Astrocyte (in vitro differentiated cells and primary cell): Measurements from ENCODE around the gene CCDC60. TPM values are rescaled to one million over a fixed set of nuclear protein-coding genes. Genes with fewer than 3 reads are reported as not detected.

Experiments
- DNase-seq: peaks from one replicate; pipeline ENCODE4 v3.0.0-alpha.2; 2010; ENCODE audit warnings: low read depth
- FAIRE-seq: peaks from 2 replicates; lab custom pipeline; 2011; peaks lifted over from hg19 to GRCh38; lab: Jason Lieb, UNC
- H2AFZ ChIP-seq: 2 replicates; pipeline ENCODE4 v1.6.0; 2012; ENCODE audit warnings: low read depth, low read length, inconsistent platforms
- H3K27ac ChIP-seq: 2 replicates; pipeline ENCODE4 v1.5.1; 2011; ENCODE audit warnings: low read depth, low read length, inconsistent platforms
- H3K27me3 ChIP-seq: 2 replicates; pipeline ENCODE4 v1.6.0; 2011; ENCODE audit warnings: low read length, inconsistent platforms; ENCODE audit not compliant: insufficient read depth
- H3K36me3 ChIP-seq: 2 replicates; pipeline ENCODE4 v1.5.1; 2011; ENCODE audit warnings: low read length, inconsistent platforms; ENCODE audit not compliant: insufficient read depth
- H3K4me1 ChIP-seq: 2 replicates; pipeline ENCODE4 v1.5.1; 2011; ENCODE audit warnings: low read length, inconsistent platforms; ENCODE audit not compliant: insufficient read depth
- H3K4me2 ChIP-seq: 2 replicates; pipeline ENCODE4 v1.6.0; 2012; ENCODE audit warnings: low read length, inconsistent platforms
- H3K4me3 ChIP-seq: 2 replicates; pipeline ENCODE4 v1.5.1; 2011; ENCODE audit warnings: low read depth, mild to moderate bottlenecking, low read length, inconsistent platforms; ENCODE audit not compliant: insufficient read depth
- H3K79me2 ChIP-seq: 2 replicates; pipeline ENCODE4 v1.6.0; 2012; ENCODE audit warnings: mild to moderate bottlenecking, low read length, inconsistent platforms; ENCODE audit not compliant: insufficient read depth
- H3K9ac ChIP-seq: 2 replicates; pipeline ENCODE4 v1.6.0; 2012; ENCODE audit warnings: mild to moderate bottlenecking, low read length, inconsistent platforms
- H3K9me3 ChIP-seq: 2 replicates; pipeline ENCODE4 v1.5.1; 2012; ENCODE audit warnings: low read depth, mild to moderate bottlenecking, low read length, inconsistent platforms; ENCODE audit not compliant: insufficient read depth
- H4K20me1 ChIP-seq: 2 replicates; pipeline ENCODE4 v1.6.0; 2012; ENCODE audit warnings: low read length, inconsistent platforms; ENCODE audit not compliant: insufficient read depth
- H3K27ac Mint-ChIP-seq: one replicate; pipeline ENCODE4 v1.8.0; 2021; ENCODE audit warnings: mild to moderate bottlenecking, mixed read lengths; ENCODE audit not compliant: unreplicated experiment
- H3K27me3 Mint-ChIP-seq: one replicate; pipeline ENCODE4 v1.8.0; 2021; ENCODE audit warnings: low read depth, mixed read lengths; ENCODE audit not compliant: unreplicated experiment
- H3K36me3 Mint-ChIP-seq: one replicate; pipeline ENCODE4 v1.8.0; 2021; ENCODE audit warnings: low read depth, mixed read lengths; ENCODE audit not compliant: unreplicated experiment
- H3K4me1 Mint-ChIP-seq: one replicate; pipeline ENCODE4 v1.8.0; 2021; ENCODE audit warnings: low read depth, mixed read lengths; ENCODE audit not compliant: unreplicated experiment
- H3K4me3 Mint-ChIP-seq: one replicate; pipeline ENCODE4 v1.8.0; 2021; ENCODE audit warnings: mild to moderate bottlenecking, moderate library complexity, mixed read lengths; ENCODE audit not compliant: unreplicated experiment
- H3K9me3 Mint-ChIP-seq: one replicate; pipeline ENCODE4 v1.8.0; 2021; ENCODE audit warnings: mild to moderate bottlenecking, mixed read lengths; ENCODE audit not compliant: unreplicated experiment
- CTCF ChIP-seq: IDR thresholded peaks from 2 replicates; pipeline ENCODE4 v1.5.1; 2011; ENCODE audit warnings: low read depth, mild to moderate bottlenecking, inconsistent platforms, low read length, moderate library complexity; ENCODE audit not compliant: insufficient read depth
- EZH2 ChIP-seq: IDR thresholded peaks from 2 replicates; pipeline ENCODE4 v1.6.1; 2012; ENCODE audit warnings: mild to moderate bottlenecking, low read length, inconsistent platforms; ENCODE audit not compliant: insufficient read depth
- total RNA-seq: library from RNA; stranded (reverse); gene quantifications from 2 replicates; pipeline ENCODE4 v1.2.1, GENCODE V29; 2021

The CCDC60 gene
- total RNA-seq, 1 donor from 2014 or later: 1.7 TPM

GRCh38 chr12:119565404-119565803 is 230.9 kb downstream of the CCDC60 start:
- DNase-seq (no peak), FAIRE-seq (no peak)
- Histone ChIP-seq H3K9me3 (no peaks in the 10 kb centered on the region), H4K20me1 (no peaks in the 10 kb centered on the region), H3K4me1 (no peaks in the 10 kb centered on the region), H3K79me2 (no peaks in the 10 kb centered on the region), H3K27me3 (no peaks in the 10 kb centered on the region), H3K27ac (no peak overlapping the region), H2AFZ (no peak overlapping the region), H3K9ac (no peak overlapping the region), H3K36me3 (no peaks in the 10 kb centered on the region), H3K4me3 (no peak overlapping the region), H3K4me2 (no peak overlapping the region)
- Mint-ChIP-seq H3K27ac (no peak overlapping the region), H3K9me3 (no peaks in the 10 kb centered on the region), H3K27me3 (peaks cover 4% of the 10 kb centered on the region), H3K36me3 (no peaks in the 10 kb centered on the region), H3K4me3 (no peak overlapping the region), H3K4me1 (no peaks in the 10 kb centered on the region)
- TF ChIP-seq EZH2: no peak
- TF ChIP-seq CTCF: no peak

DNA sequence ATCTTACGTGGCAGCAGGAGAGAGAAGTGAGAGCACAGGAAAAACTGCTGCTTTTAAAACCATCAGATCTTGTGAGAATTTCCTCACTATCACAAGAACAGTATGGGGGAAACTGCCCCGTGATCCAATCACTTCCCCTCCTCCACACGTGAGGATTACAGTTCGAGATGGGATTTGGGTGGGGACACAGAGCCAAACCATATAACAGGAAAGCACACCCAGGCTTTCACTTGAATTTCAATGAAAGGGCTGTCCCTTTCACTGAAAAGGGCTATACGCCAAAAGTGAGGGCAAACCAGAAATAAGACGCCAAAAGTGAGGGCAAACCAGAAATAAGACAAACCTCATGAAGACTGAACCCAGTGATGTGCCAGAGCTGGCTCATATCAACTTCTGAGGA is 236.2 kb downstream of the CCDC60 start:
- Mint-ChIP-seq H3K27me3 (peaks cover 3% of the 10 kb centered on the region), H3K36me3 (no peaks in the 10 kb centered on the region), H3K4me1 (no peaks in the 10 kb centered on the region), H3K9me3 (no peaks in the 10 kb centered on the region), H3K27ac (no peak overlapping the region), H3K4me3 (no peak overlapping the region)
- Histone ChIP-seq H3K4me3 (no peak overlapping the region), H3K36me3 (no peaks in the 10 kb centered on the region), H3K79me2 (no peaks in the 10 kb centered on the region), H4K20me1 (no peaks in the 10 kb centered on the region), H3K4me1 (no peaks in the 10 kb centered on the region), H3K27me3 (no peaks in the 10 kb centered on the region), H3K9ac (no peak overlapping the region), H3K4me2 (no peak overlapping the region), H2AFZ (no peak overlapping the region), H3K27ac (no peak overlapping the region), H3K9me3 (peaks cover 3% of the 10 kb centered on the region)
- no peak for DNase-seq
- FAIRE-seq: no peak
- TF ChIP-seq CTCF (no peak), EZH2 (no peak)

GRCh38 chr12:119573086-119573485 is 238.6 kb downstream of the CCDC60 start:
- H3K4me1 Mint-ChIP-seq: peaks cover 3% of the 10 kb centered on the region
- H3K36me3 Mint-ChIP-seq: no peaks in the 10 kb centered on the region
- Histone ChIP-seq H3K27me3 (no peaks in the 10 kb centered on the region), H2AFZ (no peak overlapping the region), H4K20me1 (no peaks in the 10 kb centered on the region), H3K36me3 (no peaks in the 10 kb centered on the region), H3K4me2 (no peak overlapping the region), H3K4me3 (no peak overlapping the region), H3K27ac (no peak overlapping the region), H3K79me2 (no peaks in the 10 kb centered on the region), H3K9me3 (peaks cover 3% of the 10 kb centered on the region), H3K4me1 (no peaks in the 10 kb centered on the region), H3K9ac (no peak overlapping the region)
- peaks cover 12% of the 10 kb centered on the region for H3K27me3 Mint-ChIP-seq
- H3K9me3 Mint-ChIP-seq: no peaks in the 10 kb centered on the region
- no peak overlapping the region for H3K27ac Mint-ChIP-seq
- DNase-seq (no peak), FAIRE-seq (no peak)
- no peak overlapping the region for H3K4me3 Mint-ChIP-seq
- TF ChIP-seq EZH2: no peak
- no peak for TF ChIP-seq CTCF
